Esophagus squamous epithelium (tissue), 5 donors: Measurements from ENCODE around the gene FRG2C. TPM values are rescaled to one million over a fixed set of nuclear protein-coding genes. Genes with fewer than 3 reads are reported as not detected.
"Not testable (repeated sequence)": the region's sequence is repeated elsewhere in the genome, so short reads cannot be mapped to it uniquely, and the experiment has no call there.

Experiments used
- DNase-seq: peaks from one replicate; lab custom pipeline; 2025; lab: John Stamatoyannopoulos, UW
- H3K27ac ChIP-seq, 4 donors: fragments of 200-600 bp; sonication (generic); one replicate each; pipeline ENCODE4 v1.5.1; 2016 to 2019; ENCODE audit warnings: mild to moderate bottlenecking in 1 of 4
- H3K27me3 ChIP-seq, 4 donors: fragments of 200-600 bp; sonication (generic); 1 replicate in 3 of 4; 2 replicates in 1 of 4; pipeline versions ENCODE4 v1.5.1 to v1.6.0; 2017 to 2021; ENCODE audit warnings: antibody characterized with exemption in 1 of 4
- H3K36me3 ChIP-seq, 3 donors: fragments of 200-600 bp; sonication (generic); one replicate each; pipeline ENCODE4 v1.5.1; 2016 to 2019
- H3K4me1 ChIP-seq, 3 donors: fragments of 200-600 bp; sonication (generic); one replicate each; pipeline ENCODE4 v1.5.1; 2017 to 2019
- H3K4me3 ChIP-seq, 4 donors: fragments of 200-600 bp; sonication (generic); 1 replicate in 3 of 4; 2 replicates in 1 of 4; pipeline ENCODE4 v1.5.1; 2016 to 2019; ENCODE audit warnings: mild to moderate bottlenecking in 2 of 4, moderate library complexity in 1 of 4
- H3K9me3 ChIP-seq, 3 donors: fragments of 200-600 bp; sonication (generic); one replicate each; pipeline ENCODE4 v1.5.1; 2016 to 2019
- POLR2A ChIP-seq, 4 donors: fragments of 450-650 bp; IDR thresholded peaks; one replicate each; pipeline ENCODE4 v1.6.1; 2017; ENCODE audit warnings: antibody characterized with exemption in 4 of 4, mild to moderate bottlenecking in 4 of 4, moderate library complexity in 3 of 4
- WGBS, 2 donors: methylation state at CpG; one replicate each; pipeline ENCODE4 v1.1.5; 2018; 5-methylcytosine and 5-hydroxymethylcytosine counted together
- intact Hi-C: fragments of 100-400 bp; cut with DNase I; formaldehyde crosslinking; loops from one replicate; pipeline ENCODE4 v1.15.0; 2022
- small RNA-seq, 4 donors: library from RNA; depleted of rRNA; stranded (forward); fragments of <200 nt; gene quantifications; one replicate each; pipeline ENCODE3, GENCODE V24; 2016
- total RNA-seq, 4 donors: library from RNA; depleted of rRNA; stranded (reverse); fragments of >200 nt; gene quantifications; one replicate each; pipeline ENCODE4 v1.1.0, GENCODE V29; 2016
- TF ChIP-seq, protein P1 (sequence below), 6 experiments: fragments of 450-650 bp in 4 of 6; fragments of 200-600 bp in 2 of 6; sonication (generic) in 2 of 6; IDR thresholded peaks; one replicate each; pipeline ENCODE4 v1.5.1; 2016 to 2019; ENCODE audit warnings: antibody characterized with exemption in 6 of 6, mild to moderate bottlenecking in 4 of 6, moderate library complexity in 4 of 6
- donor health status: DM: yes; HTN: yes; CAD: no.

FRG2C gene
- total RNA-seq, 4 donors from 2014 or later: not detected

GRCh38 chr3:75672140-75672775 is 8.1 kb downstream of the FRG2C start:
- Histone ChIP-seq H3K9me3 (peaks cover 0 to 47% (median 3%) of the 10 kb centered on the region in 3 donors), H3K4me1 (peaks cover 0 to 37% (median 10%) of the 10 kb centered on the region in 3 donors), H3K27ac (peak overlapping the region in 3 of 4 donors; percentile 76 to 90 (median 81)), H3K36me3 (peaks cover 0 to 37% (median 0%) of the 10 kb centered on the region in 3 donors), H3K4me3 (peak overlapping the region; percentile 30 to 64 (median 58)), H3K27me3 (peaks cover 0 to 51% (median 0%) of the 10 kb centered on the region in 4 donors)
- TF ChIP-seq POLR2A (IDR thresholded peaks at IDR 0.05): peak in 2 of 4 donors; percentile 31 to 42
- TF ChIP-seq, protein P1, sequence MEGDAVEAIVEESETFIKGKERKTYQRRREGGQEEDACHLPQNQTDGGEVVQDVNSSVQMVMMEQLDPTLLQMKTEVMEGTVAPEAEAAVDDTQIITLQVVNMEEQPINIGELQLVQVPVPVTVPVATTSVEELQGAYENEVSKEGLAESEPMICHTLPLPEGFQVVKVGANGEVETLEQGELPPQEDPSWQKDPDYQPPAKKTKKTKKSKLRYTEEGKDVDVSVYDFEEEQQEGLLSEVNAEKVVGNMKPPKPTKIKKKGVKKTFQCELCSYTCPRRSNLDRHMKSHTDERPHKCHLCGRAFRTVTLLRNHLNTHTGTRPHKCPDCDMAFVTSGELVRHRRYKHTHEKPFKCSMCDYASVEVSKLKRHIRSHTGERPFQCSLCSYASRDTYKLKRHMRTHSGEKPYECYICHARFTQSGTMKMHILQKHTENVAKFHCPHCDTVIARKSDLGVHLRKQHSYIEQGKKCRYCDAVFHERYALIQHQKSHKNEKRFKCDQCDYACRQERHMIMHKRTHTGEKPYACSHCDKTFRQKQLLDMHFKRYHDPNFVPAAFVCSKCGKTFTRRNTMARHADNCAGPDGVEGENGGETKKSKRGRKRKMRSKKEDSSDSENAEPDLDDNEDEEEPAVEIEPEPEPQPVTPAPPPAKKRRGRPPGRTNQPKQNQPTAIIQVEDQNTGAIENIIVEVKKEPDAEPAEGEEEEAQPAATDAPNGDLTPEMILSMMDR (IDR thresholded peaks at IDR 0.05): peak in 2 of 6 experiments; percentile 5 to 6
- WGBS, 2 donors: 14 to 23% methylated on average over 27 to 42 of the region's 59 CpGs
- DNase-seq, intact Hi-C loops: not testable (repeated sequence)

DNA sequence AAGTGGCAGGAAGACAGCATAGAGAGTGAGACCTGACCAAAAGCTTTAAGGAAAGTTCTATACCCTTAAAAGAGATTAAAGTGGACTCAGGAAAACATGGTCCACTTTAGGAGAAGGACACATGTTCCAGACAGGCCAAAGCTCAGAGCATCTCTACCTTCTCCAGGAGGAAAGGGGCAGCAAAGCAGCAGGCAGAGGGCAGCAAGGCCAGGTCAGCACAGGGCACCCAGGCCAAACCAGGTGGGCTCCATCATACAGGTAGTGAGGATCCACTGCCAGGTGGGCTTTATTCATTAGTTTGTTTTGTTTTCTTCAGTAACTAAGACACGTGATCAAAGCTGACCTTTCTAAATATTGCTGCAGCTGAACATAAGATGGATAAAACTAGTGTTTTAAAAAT is 19.8 kb downstream of the FRG2C start:
- DNase-seq, H3K4me1 ChIP-seq, H3K27ac ChIP-seq, H3K27me3 ChIP-seq, intact Hi-C loops, H3K4me3 ChIP-seq: not testable (repeated sequence)
- peaks cover 0 to 63% (median 8%) of the 10 kb centered on the region in 3 donors for H3K9me3 ChIP-seq
- H3K36me3 ChIP-seq: peaks cover 0 to 26% (median 0%) of the 10 kb centered on the region in 3 donors
- whole genome bisulfite sequencing, 2 donors: 50 to 67% methylated on average over 1 of the region's 1 CpG

- WGBS, 2 donors: 73 to 88% methylated on average over 9 of the region's 9 CpGs
- H3K27ac ChIP-seq: no peak overlapping the region
- peaks cover 0 to 34% (median 4%) of the 10 kb centered on the region in 3 donors for H3K9me3 ChIP-seq
- DNase-seq: no peak
- no peaks in the 10 kb centered on the region for H3K27me3 ChIP-seq
- no peaks in the 10 kb centered on the region for H3K4me1 ChIP-seq
- TF ChIP-seq, protein P1 (IDR thresholded peaks at IDR 0.05): no peak
- no peak for TF ChIP-seq POLR2A (IDR thresholded peaks at IDR 0.05)
- intact Hi-C loops: no loop called here
- H3K4me3 ChIP-seq: no peak overlapping the region
- peaks cover 0 to 16% (median 0%) of the 10 kb centered on the region in 3 donors for H3K36me3 ChIP-seq
Measured at GRCh38 chr3:75687323-75687722, 23.2 kb downstream of the FRG2C start.

DNA sequence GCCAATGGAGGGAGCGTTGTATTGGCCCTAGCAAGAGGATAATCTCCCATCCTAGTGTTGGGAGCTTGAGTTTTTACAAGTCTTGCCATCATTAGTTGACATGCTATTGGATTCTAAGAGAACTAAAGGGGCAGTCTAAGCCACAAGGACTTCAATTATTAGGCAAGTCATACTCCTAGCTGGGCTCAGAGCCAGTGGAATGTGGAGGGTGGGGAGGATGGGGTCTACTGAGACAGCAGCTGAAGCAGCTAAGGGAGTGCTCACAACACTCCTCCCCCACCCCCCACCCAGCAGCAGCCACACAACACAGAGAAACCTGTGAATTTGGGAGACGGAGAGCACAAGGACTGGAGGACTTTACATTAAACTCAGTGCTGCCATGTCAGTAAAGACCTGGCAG is 27.9 kb downstream of the FRG2C start:
- DNase-seq: no peak
- no peak overlapping the region for H3K27ac ChIP-seq
- intact Hi-C loops: no loop called here
- H3K4me3 ChIP-seq: no peak overlapping the region
- H3K27me3 ChIP-seq: no peaks in the 10 kb centered on the region
- H3K4me1 ChIP-seq: no peaks in the 10 kb centered on the region
- peaks cover 0 to 14% (median 0%) of the 10 kb centered on the region in 3 donors for H3K9me3 ChIP-seq
- H3K36me3 ChIP-seq: peaks cover 0 to 2% (median 0%) of the 10 kb centered on the region in 3 donors
- TF ChIP-seq POLR2A (IDR thresholded peaks at IDR 0.05): no peak
- TF ChIP-seq, protein P1 (IDR thresholded peaks at IDR 0.05): no peak
- WGBS, 2 donors: 33 to 54% methylated on average over 1 to 2 of the region's 2 CpGs

Small RNA genes lying within 50 kb of the gene (small RNA-seq; reads per million reads assigned to genes)
- 0 reads per million in 4 donors for gene AC108724.2

Other genes starting within 250 kb of the FRG2C start
- 1 to 10 TPM; 5.1 to 9.3 (median 6.1) TPM for gene ZNF717, start 121.2 kb downstream of the FRG2C start, total RNA-seq